HG03039 (cell line): ENCODE data around the gene ADAMTSL2.

Source experiments
- ATAC-seq: cut with Tn5 transposase; IDR thresholded peaks from one replicate; pipeline ENCODE4 v1.9.1; 2021; ENCODE audit warnings: mild to moderate bottlenecking, moderate library complexity; ENCODE audit not compliant: unreplicated experiment

ADAMTSL2 gene

GRCh38 chr9:133534346-133535291, at the start of gene ADAMTSL2:
TSS of gene ADAMTSL2 (plus strand) at chr9:133534704. CDS start at chr9:133536713, 2,009 bp downstream.
- ATAC-seq: no peak

GRCh38 chr9:133485531-133486260, 48.8 kb upstream of the ADAMTSL2 start:
- ATAC-seq: no peak

GRCh38 chr9:133487331-133487725, 47.2 kb upstream of the ADAMTSL2 start:
- no peak for ATAC-seq

- ATAC-seq: no peak
Observed at GRCh38 chr9:133488686-133489252, 45.7 kb upstream of the ADAMTSL2 start.

- no peak for ATAC-seq
Observed at GRCh38 chr9:133489253-133490190, 45.0 kb upstream of the ADAMTSL2 start.

- ATAC-seq: no peak
Observed at GRCh38 chr9:133490201-133490681, 44.3 kb upstream of the ADAMTSL2 start.

GRCh38 chr9:133490865-133491655, 43.4 kb upstream of the ADAMTSL2 start:
- ATAC-seq: no peak

GRCh38 chr9:133491656-133491925, 42.9 kb upstream of the ADAMTSL2 start:
- ATAC-seq: no peak

GRCh38 chr9:133492061-133493021, 42.2 kb upstream of the ADAMTSL2 start:
- no peak for ATAC-seq

- ATAC-seq: no peak
Observed at GRCh38 chr9:133493428-133493827, 41.1 kb upstream of the ADAMTSL2 start.

- no peak for ATAC-seq
Observed at GRCh38 chr9:133493845-133494540, 40.5 kb upstream of the ADAMTSL2 start.

GRCh38 chr9:133494636-133495326, 39.7 kb upstream of the ADAMTSL2 start:
- ATAC-seq: no peak

GRCh38 chr9:133495327-133496293, 38.9 kb upstream of the ADAMTSL2 start:
- ATAC-seq: no peak

GRCh38 chr9:133496861-133497842, 37.4 kb upstream of the ADAMTSL2 start:
- no peak for ATAC-seq
